K562 (cell line): ENCODE data around the gene LIPE. TPM values are rescaled to one million over a fixed set of nuclear protein-coding genes. Genes with fewer than 3 reads are reported as not detected.
A peak's percentile ranks its signal among the peaks of the same experiment; 100 is the strongest.

Experiments
- ARHGAP35 ChIP-seq: fragments of 450-650 bp; IDR thresholded peaks from 2 replicates; pipeline ENCODE4 v1.6.1; 2018; ENCODE audit not compliant: partially characterized antibody
- FOXA3 ChIP-seq, 2 experiments: fragments of 450-650 bp in 1 of 2; sonication (generic) in 1 of 2; formaldehyde crosslinking; IDR thresholded peaks in 1 of 2; conservative IDR thresholded peaks in 1 of 2; 2 replicates each; pipeline versions ENCODE4 v1.4.0 to v1.8.0; 2020 to 2022; ENCODE audit warnings: mild to moderate bottlenecking in 2 of 2, missing genetic modification reagents in 1 of 2
- HDAC1 ChIP-seq, 2 experiments: fragments of 450-650 bp; IDR thresholded peaks; 2 replicates each; pipeline ENCODE4 v1.6.1; 2016 to 2017; ENCODE audit warnings: inconsistent platforms in 1 of 2, mild to moderate bottlenecking in 1 of 2, moderate library complexity in 1 of 2
- HEY1 ChIP-seq: fragments of 250-450 bp; sonication (Bioruptor Pico); IDR thresholded peaks from 2 replicates; pipeline ENCODE4 v1.5.0; 2020; ENCODE audit warnings: mild to moderate bottlenecking, moderate library complexity, borderline replicate concordance
- HMG20A ChIP-seq: fragments of 450-650 bp; formaldehyde crosslinking; conservative IDR thresholded peaks from 2 replicates; pipeline ENCODE4 v1.4.0; 2020; ENCODE audit warnings: mild to moderate bottlenecking, mixed read lengths
- HNRNPLL ChIP-seq: fragments of 200-400 bp; formaldehyde crosslinking; IDR thresholded peaks from 2 replicates; pipeline ENCODE4 v1.6.1; 2017; ENCODE audit warnings: low read length, low read depth, mild to moderate bottlenecking; ENCODE audit not compliant: poor library complexity, severe bottlenecking
- MAZ ChIP-seq, 2 experiments: fragments of 450-650 bp in 1 of 2; sonication (generic) in 1 of 2; formaldehyde crosslinking; IDR thresholded peaks in 1 of 2; conservative IDR thresholded peaks in 1 of 2; 2 replicates each; pipeline versions ENCODE4 v1.4.0 to v1.5.0; 2020; ENCODE audit warnings: mild to moderate bottlenecking in 1 of 2, missing genetic modification reagents in 1 of 2
- NCOA1 ChIP-seq: fragments of 450-650 bp; IDR thresholded peaks from 2 replicates; pipeline ENCODE4 v1.6.1; 2016; ENCODE audit warnings: low read depth
- NEUROD1 ChIP-seq: fragments of 150-350 bp; IDR thresholded peaks from 2 replicates; pipeline ENCODE4 v1.6.1; 2014; ENCODE audit warnings: borderline replicate concordance, low read length, low read depth; ENCODE audit not compliant: partially characterized antibody
- NR2C2 ChIP-seq, 2 experiments: fragments of 200-800 bp in 1 of 2; sonication (Bioruptor generic) in 1 of 2; sonication (generic) in 1 of 2; formaldehyde crosslinking in 1 of 2; IDR thresholded peaks; 2 replicates each; pipeline versions ENCODE4 v1.6.1 to v1.8.0; 2016 to 2022; ENCODE audit warnings: mild to moderate bottlenecking in 1 of 2, missing compliant biosample characterization in 1 of 2, missing genetic modification characterization in 1 of 2, missing genetic modification reagents in 1 of 2
- POLR2H ChIP-seq: IDR thresholded peaks from 2 replicates; pipeline ENCODE4 v1.6.1; 2016; ENCODE audit warnings: missing genetic modification characterization, low read depth, mild to moderate bottlenecking, control low read depth, missing compliant biosample characterization, moderate library complexity
- RB1 ChIP-seq: fragments of 450-650 bp; IDR thresholded peaks from 2 replicates; pipeline ENCODE4 v1.6.1; 2017; ENCODE audit warnings: low read depth, mild to moderate bottlenecking
- RERE ChIP-seq: sonication (generic); formaldehyde crosslinking; IDR thresholded peaks from 2 replicates; pipeline ENCODE4 v1.8.0; 2023; ENCODE audit warnings: missing genetic modification reagents, mild to moderate bottlenecking, borderline replicate concordance
- STAT5B ChIP-seq: fragments of 250-450 bp; sonication (Bioruptor Pico); IDR thresholded peaks from 2 replicates; pipeline ENCODE4 v1.8.0; 2021; ENCODE audit warnings: mild to moderate bottlenecking, inconsistent platforms
- TRIM28 ChIP-seq: fragments of 450-650 bp; IDR thresholded peaks from 2 replicates; pipeline ENCODE4 v1.6.1; 2017
- ZNF41 ChIP-seq: fragments of 250-450 bp; sonication (Bioruptor Pico); conservative IDR thresholded peaks from 2 replicates; pipeline ENCODE4 v1.4.0; 2020; ENCODE audit warnings: mild to moderate bottlenecking
- polyA plus RNA-seq, 8 experiments: library from polyadenylated mRNA; depleted of rRNA in 4 of 8; stranded (reverse) in 5 of 8; unstranded in 3 of 8; fragments of >200 nt; fragmentation: Nextera tagmentation in 2 of 8; fragmentation: Illumina TruSeq in 1 of 8; extraction: Ambion mirVana in 2 of 8; extraction: Trizol in 1 of 8; gene quantifications; 2 replicates each; pipeline versions ENCODE4 v1.2.1 to v1.2.3, GENCODE V29; 2011 to 2014; ENCODE audit warnings: inconsistent platforms in 1 of 8, missing spikeins in 1 of 8
- total RNA-seq, 7 experiments: library from RNA; depleted of rRNA in 6 of 7; stranded (reverse); fragments of >200 nt in 6 of 7; fragmentation: Illumina TruSeq in 2 of 7; extraction: Trizol in 2 of 7; gene quantifications; 2 replicates each; pipeline versions ENCODE4 v1.2.1 to v1.2.3, GENCODE V29; 2011 to 2021; ENCODE audit warnings: low replicate concordance in 1 of 7
- TF ChIP-seq, protein P1 (sequence below): sonication (generic); formaldehyde crosslinking; IDR thresholded peaks from 2 replicates; pipeline ENCODE4 v1.8.0; 2022; ENCODE audit warnings: mild to moderate bottlenecking, low read depth, missing genetic modification reagents
- TF ChIP-seq, protein P2 (sequence below): fragments of 450-650 bp; formaldehyde crosslinking; conservative IDR thresholded peaks from 2 replicates; pipeline ENCODE4 v1.4.0; 2022; ENCODE audit warnings: mild to moderate bottlenecking, missing genetic modification characterization

The LIPE gene
- total and polyA plus RNA-seq, 9 of the 15 experiments (the other 6 are each of a cell fraction or from before 2014, with no cell fraction given): 0.22 TPM; not detected in 8

GRCh38 chr19:42433503-42434260 lies 6.5 kb upstream of the LIPE start (continued):
- TF ChIP-seq, protein P1, sequence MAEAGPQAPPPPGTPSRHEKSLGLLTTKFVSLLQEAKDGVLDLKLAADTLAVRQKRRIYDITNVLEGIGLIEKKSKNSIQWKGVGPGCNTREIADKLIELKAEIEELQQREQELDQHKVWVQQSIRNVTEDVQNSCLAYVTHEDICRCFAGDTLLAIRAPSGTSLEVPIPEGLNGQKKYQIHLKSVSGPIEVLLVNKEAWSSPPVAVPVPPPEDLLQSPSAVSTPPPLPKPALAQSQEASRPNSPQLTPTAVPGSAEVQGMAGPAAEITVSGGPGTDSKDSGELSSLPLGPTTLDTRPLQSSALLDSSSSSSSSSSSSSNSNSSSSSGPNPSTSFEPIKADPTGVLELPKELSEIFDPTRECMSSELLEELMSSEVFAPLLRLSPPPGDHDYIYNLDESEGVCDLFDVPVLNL (CRISPR knock-in tag): no peak
- TF ChIP-seq NCOA1: no peak
- no peak for TF ChIP-seq NEUROD1
- peak; percentile 62; the same call in 1 of the 2 replicates for TF ChIP-seq RB1
- no peak for TF ChIP-seq TRIM28
- no peak for TF ChIP-seq POLR2H (tag)
- no peak for TF ChIP-seq HEY1 (CRISPR knock-in tag)
- no peak for TF ChIP-seq HNRNPLL
- no peak for TF ChIP-seq RERE
- no peak for TF ChIP-seq HDAC1 (IDR thresholded peaks at IDR 0.05)
- TF ChIP-seq ARHGAP35: no peak
- no peak for TF ChIP-seq HMG20A (CRISPR knock-in tag)
- TF ChIP-seq FOXA3 (CRISPR knock-in tag; conservative IDR thresholded peaks at IDR 0.05 in 1 of 2, IDR thresholded peaks at IDR 0.05 in 1 of 2): no peak
- TF ChIP-seq STAT5B (CRISPR knock-in tag): no peak
- TF ChIP-seq, protein P2, sequence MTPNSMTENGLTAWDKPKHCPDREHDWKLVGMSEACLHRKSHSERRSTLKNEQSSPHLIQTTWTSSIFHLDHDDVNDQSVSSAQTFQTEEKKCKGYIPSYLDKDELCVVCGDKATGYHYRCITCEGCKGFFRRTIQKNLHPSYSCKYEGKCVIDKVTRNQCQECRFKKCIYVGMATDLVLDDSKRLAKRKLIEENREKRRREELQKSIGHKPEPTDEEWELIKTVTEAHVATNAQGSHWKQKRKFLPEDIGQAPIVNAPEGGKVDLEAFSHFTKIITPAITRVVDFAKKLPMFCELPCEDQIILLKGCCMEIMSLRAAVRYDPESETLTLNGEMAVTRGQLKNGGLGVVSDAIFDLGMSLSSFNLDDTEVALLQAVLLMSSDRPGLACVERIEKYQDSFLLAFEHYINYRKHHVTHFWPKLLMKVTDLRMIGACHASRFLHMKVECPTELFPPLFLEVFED (CRISPR knock-in tag): no peak
- TF ChIP-seq NR2C2 (CRISPR knock-in tag; IDR thresholded peaks at IDR 0.05): peak; percentile 86
- peak; percentile 97 for TF ChIP-seq NR2C2 (tag; IDR thresholded peaks at IDR 0.05)
- no peak for TF ChIP-seq ZNF41 (CRISPR knock-in tag)
- TF ChIP-seq MAZ (CRISPR knock-in tag; conservative IDR thresholded peaks at IDR 0.05 in 1 of 2, IDR thresholded peaks at IDR 0.05 in 1 of 2): peak in 1 of 2 experiments; percentile 45; a peak in 1 of 4 replicates
